HG03095 (cell line): Measurements from ENCODE around the gene VPREB3.
A peak's percentile ranks its signal among the peaks of the same experiment; 100 is the strongest.

Experiments used
- ATAC-seq: cut with Tn5 transposase; IDR thresholded peaks from one replicate; pipeline ENCODE4 v1.9.1; 2021; ENCODE audit warnings: moderate library complexity; ENCODE audit not compliant: unreplicated experiment

The VPREB3 gene

DNA sequence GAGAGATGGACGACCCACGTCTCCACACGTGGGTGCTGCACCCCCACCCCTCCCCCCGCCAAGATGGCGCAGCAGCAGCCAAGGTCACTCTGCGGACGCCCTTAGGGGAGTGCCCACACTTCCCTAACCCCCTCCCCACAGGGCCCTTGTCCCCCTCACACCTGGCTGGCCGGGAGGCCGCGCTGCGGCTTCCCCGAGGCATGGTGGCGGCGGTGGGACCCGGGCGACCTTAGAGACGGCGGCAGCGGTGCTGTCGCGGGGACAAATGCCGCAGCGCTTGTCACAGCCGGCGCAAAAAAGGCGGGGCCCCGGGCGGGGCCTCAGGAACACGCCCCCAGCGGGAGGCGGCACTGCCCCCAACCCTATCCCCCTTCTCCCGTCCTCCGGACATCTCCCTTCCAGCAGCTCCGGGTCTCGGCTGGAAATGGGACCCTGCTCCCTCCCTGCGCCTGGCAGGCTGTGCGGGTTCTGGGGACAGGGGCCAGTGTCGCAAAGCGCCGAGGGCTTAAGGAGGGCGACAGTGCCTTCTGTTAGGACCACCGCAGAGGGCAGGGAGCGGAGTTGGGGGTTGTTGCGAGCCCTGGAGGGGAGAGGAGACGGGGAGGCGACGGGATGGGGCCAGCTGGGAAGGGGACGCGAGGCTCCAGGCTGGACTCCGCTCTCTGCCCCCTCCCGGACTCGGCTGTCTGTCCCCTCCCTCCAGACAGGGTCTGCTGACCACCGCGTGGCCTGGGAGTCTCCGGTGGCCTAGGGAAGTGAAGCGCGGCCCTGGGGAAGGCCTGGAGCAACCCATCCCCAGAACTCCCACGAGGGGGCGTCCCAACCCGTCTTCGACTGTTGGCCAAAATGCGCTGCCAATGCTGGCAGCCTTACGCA is 13.7 kb upstream of the VPREB3 start, which contains the start of gene CHCHD10:
Gene CHCHD10 (minus strand): TSS at position 300 of the 876 bp plus-strand sequence. CDS start 98 bp downstream, at position 202.
- no peak for ATAC-seq

DNA sequence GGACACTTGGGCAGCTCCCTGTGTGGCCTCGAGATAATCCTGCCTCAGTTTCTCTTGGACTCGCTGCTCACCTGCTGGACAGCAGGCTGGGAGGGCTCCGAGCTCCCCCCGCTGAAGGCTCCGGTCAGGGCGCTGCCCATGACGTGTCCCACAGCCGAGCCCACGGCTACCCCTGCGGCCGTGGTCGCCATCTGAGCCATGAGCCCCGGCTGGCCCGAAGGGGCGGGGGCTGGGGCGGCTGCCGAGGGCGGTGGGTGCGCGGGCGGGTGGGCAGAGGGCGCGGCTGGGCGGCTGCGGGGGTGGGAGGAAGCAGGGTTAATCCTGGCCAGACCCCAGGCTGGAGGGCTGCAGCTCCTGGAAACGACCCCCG is 13.1 kb upstream of the VPREB3 start:
- no peak for ATAC-seq

DNA sequence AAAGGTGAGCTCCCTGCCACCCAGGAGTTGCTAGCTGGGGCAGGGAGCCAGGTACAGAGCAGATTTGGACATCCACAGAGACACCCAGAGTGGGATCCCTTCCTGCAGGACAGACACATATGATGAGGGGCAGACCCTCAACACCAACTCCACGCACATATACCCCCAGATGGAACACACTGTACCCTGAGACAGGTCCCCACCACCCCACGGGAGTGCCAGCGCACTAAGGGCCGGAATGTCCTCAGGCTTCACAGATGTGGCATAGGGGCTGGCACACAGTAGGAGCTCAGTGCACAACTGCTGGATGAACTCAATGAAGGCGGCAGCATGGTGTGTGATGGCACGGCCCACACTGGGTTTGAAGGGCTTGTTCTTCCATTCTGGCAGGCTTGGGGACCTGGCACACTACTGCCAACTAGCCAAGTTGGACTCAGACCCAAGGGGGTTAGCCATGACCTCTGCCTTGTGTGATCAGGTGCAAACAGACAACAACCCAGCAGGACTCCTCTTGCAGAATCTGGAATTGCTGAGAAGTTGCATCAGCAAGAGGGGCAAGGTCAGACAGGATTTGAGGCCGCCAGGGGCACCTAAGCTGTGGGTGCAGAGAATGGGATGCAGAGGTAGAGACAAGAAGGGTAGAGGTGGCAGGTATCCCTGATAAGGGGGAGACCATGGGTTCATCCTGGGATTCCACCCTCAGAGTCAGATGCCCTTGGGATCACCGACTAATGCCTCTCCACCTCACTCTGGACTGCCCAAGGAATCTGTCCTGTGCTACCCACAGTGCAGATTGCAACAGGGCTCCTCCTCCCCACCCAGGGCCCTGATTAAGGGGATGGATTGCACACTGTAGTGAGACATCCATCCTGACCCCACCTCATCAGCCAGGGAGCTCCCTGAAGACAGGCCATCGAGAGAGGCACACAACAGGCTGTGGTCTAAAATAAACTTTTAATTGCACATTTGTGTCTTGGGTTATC is 11.0 kb upstream of the VPREB3 start:
- ATAC-seq = no peak

DNA sequence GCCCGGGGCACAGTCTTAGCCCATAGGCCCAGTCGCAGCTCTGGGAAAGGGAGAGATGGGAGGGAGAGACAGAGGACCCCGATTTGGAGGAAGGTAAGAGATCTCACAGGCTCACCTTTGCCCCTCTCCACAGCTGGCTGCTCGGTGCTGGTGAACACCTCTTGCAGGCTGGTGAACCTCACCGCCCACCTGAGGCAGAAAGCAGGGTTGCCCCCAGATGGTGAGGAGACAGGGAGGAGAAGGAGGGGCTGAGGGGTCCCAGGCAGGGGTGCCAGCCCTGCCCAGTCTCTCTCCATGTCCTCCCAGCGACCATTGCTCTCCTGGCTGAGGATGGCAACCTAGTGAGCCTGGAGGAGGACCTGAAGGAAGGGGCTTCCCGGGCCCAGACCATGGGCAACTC is 9.7 kb upstream of the VPREB3 start:
- ATAC-seq = no peak

DNA sequence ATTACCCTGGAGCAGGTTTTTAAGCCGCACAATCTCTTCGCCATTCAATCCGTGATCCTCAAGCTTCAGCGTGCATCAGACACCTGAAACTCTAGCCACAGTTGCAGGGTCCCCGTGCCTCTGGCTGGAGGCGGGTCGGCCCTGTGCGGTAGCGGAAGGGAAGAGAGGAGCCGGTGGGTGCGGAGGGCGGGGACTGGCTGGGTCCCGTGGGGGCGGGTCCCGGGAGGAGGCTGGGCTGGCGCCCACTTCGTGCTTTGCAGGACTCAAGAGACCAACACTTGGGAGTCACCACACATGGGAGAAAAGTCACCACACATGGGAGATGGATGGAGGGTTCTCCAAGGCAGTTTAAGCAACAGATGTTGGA is 9.3 kb upstream of the VPREB3 start:
- no peak for ATAC-seq

- no peak for ATAC-seq
Observed at GRCh38 chr22:23762842-23763578, 8.8 kb upstream of the VPREB3 start, which contains the start of gene C22orf15. TSS of gene C22orf15 (plus strand) at chr22:23762990. CDS start at chr22:23763307, 317 bp downstream.

GRCh38 chr22:23760056-23760455 is 5.8 kb upstream of the VPREB3 start:
- ATAC-seq = no peak

DNA sequence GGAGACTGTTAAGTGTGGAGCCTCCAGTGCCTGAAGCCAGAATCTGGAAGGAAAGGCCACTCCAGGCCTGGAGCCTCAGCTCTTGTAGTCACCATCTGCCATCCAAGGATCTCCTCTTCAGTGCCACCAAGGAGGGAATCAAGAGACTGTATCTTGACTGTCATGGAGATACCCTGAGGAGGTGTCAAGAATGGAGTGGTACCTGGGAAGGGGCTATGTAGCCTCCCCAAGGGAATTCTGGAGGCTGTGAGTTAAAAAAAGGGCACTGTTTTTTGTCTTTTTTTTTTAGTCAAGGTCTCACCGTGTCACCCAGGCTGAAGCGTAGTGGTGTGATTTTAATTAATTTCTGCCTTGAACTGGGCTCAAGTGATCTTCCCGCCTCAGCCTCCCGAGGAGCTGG is 5.3 kb upstream of the VPREB3 start:
- ATAC-seq = no peak

- ATAC-seq = no peak
Observed at GRCh38 chr22:23756891-23757290, 2.7 kb upstream of the VPREB3 start.

GRCh38 chr22:23755711-23756110 is 1.5 kb upstream of the VPREB3 start:
- ATAC-seq = no peak

- no peak for ATAC-seq
Observed at GRCh38 chr22:23754980-23755636, 883 bp upstream of the VPREB3 start.

DNA sequence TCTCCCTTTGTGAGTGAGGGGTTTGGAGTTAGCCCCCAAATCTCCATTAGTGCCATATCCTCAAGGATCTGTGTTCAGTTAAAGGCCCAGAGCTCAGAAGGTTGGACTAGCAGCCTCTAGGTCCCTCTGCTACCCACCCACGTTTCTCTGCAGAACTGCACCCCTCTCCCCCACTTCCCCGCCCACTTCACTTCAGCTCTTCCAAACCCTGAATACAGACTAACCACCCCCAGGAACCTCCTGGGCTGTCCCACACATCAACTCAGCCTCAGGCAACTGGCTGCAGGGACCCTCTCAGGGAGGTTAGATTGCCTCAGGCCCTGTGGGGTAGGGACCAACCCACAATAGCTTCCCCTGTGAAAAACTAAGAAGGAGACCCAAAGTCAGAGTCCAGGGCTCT is 840 bp downstream of the VPREB3 start:
- ATAC-seq = no peak

DNA sequence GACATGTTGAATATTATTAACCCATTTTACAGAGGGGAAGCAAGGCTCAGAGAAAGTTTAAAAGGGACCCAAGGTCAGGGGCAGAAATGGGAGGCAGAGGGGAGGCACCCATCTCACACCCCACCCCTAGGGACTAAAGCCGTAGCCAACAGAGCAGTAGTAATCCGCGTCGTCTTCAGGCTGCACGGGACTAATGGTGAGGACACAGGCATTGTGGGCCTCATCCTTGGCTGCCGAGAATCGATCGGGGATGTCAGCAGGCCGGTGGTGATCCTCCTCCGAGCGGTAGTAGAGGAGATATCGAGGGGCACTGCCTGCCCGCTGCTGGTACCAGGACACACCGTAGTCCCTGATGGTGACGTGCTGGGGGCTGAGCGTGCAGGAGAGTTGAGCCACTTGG is 1.5 kb downstream of the VPREB3 start:
- ATAC-seq = no peak

DNA sequence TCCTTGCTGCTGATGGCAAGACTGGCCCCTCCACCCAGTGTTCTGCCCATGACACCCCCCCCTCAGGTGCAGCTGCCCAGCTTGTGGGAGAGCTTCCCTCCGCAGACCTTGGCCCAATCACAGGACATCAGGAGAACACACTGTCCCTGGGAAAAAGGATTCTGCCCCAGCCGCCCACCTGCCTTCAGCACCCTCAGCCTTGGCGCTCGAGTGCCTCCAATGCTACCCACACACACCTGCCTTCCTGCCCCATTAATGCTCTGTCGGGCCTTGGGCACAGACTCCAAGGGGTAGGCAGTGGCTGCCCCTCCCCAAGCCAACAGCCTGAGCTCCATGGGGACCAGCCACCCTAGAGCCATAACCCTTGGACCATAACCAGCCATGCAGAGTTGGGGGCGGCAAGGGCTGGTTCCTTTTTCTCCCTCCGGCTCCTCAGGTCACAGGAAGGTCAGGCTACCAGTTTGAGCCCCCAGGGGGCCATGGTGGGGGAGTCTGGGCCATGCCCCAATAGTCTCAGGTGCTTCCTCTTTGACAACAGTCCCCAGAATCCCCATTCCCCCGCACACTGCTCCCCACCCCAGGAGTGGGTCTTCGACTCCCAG is 2.0 kb downstream of the VPREB3 start:
- ATAC-seq = peak; percentile 40

- ATAC-seq = peak; percentile 12
Observed at GRCh38 chr22:23751441-23751996, 2.7 kb downstream of the VPREB3 start.

DNA sequence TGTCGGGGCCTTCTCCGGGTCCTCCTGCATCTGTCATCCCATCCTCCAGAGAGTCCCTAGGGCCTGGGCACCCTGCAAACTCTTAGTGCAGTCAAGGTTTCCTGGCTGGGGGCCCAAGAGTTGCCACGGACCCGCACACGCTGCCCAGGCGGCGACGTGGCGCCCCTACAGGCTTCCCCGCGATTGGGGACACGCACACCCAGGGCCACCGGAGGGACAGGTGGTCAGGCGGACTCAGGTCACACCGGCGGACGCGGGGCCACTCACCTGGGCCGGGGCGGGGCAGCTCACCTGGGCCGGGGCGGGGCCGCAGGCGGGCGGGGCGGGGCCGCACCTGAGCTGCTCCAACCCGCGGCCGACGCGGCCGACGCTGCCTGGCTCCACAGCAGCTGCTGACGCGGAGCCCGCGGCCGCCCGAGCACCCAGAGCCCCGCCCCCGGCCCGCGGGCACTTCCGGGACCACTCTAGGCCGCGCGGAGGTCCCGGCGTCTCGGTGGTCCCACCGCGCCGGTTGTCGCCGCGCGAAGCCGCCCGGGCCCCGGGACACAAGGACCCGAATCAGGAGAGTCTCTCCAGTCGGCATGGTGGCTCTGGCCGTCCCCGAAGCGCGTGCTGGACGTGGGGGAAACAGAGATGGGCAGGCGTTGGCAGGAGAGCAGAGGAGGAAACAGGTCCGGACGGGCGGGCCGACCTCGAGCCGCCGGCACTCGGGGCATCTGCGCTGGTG is 3.3 kb downstream of the VPREB3 start, which contains the start of gene ZNF70:
Gene ZNF70 (minus strand): TSS at position 399 of the 727 bp plus-strand sequence. CDS start 5,972 bp downstream, outside the sequence.
- ATAC-seq = peak; percentile 64

DNA sequence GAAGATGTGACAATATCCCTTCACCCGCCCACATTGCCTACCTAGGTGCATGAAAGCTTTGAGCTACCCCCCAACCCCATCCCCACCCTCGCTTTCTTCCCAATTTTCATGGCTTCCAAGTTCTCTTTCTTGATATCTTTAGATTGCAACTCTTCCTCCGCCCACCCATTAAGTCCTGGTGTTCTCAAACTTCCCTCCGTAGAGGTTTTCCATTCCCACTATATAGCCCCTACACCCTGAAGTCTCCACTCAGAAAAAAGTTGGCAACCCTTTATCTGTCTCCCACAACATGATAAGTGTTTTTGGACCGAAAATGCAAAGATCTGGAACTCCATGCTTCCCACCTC is 3.9 kb downstream of the VPREB3 start:
- ATAC-seq = no peak

DNA sequence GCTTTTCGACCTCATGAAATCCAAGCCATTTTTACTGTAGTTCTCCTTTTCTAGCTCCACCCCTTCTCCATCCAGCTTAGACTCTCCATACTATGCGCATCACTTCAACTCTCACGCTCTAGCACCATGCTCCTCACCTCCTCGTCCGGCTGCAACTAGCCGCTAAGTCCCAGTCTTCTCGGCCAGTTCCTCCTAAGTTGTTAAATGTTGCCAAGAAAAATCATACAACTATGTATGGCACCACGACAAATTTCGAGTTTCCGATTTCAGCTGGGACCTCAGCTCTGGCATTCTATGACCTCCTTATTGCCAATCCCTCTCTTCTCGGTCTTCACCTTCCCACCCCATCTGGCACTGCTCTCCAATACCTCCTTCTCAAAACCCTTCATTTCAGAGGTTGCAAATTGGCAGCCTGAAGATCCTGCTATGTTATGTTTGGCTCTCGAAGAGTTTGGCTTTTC is 4.4 kb downstream of the VPREB3 start:
- ATAC-seq = no peak

- ATAC-seq = no peak
Observed at GRCh38 chr22:23745791-23746190, 8.4 kb downstream of the VPREB3 start.
